K562 (cell line): ENCODE measurements around the gene TMCC2. TPM values are rescaled to one million over a fixed set of nuclear protein-coding genes. Genes with fewer than 3 reads are reported as not detected.
A peak's percentile ranks its signal among the peaks of the same experiment; 100 is the strongest.

Source experiments
- MGA ChIP-seq: fragments of 450-650 bp; IDR thresholded peaks from 2 replicates; pipeline ENCODE4 v1.6.1; 2016; ENCODE audit warnings: mild to moderate bottlenecking, moderate library complexity
- RBM15 ChIP-seq: fragments of 200-400 bp; formaldehyde crosslinking; IDR thresholded peaks from 2 replicates; pipeline ENCODE4 v1.6.1; 2018; ENCODE audit warnings: mild to moderate bottlenecking, low read length, moderate library complexity; ENCODE audit not compliant: insufficient read depth
- polyA plus RNA-seq, 8 experiments: library from polyadenylated mRNA; depleted of rRNA in 4 of 8; stranded (reverse) in 5 of 8; unstranded in 3 of 8; fragments of >200 nt; fragmentation: Nextera tagmentation in 2 of 8; fragmentation: Illumina TruSeq in 1 of 8; extraction: Ambion mirVana in 2 of 8; extraction: Trizol in 1 of 8; gene quantifications; 2 replicates each; pipeline versions ENCODE4 v1.2.1 to v1.2.3, GENCODE V29; 2011 to 2014; ENCODE audit warnings: inconsistent platforms in 1 of 8, missing spikeins in 1 of 8
- total RNA-seq, 7 experiments: library from RNA; depleted of rRNA in 6 of 7; stranded (reverse); fragments of >200 nt in 6 of 7; fragmentation: Illumina TruSeq in 2 of 7; extraction: Trizol in 2 of 7; gene quantifications; 2 replicates each; pipeline versions ENCODE4 v1.2.1 to v1.2.3, GENCODE V29; 2011 to 2021; ENCODE audit warnings: low replicate concordance in 1 of 7
- TF ChIP-seq, protein P1 (sequence below): IDR thresholded peaks from 2 replicates; pipeline ENCODE4 v1.6.1; 2016; ENCODE audit warnings: missing genetic modification characterization, missing compliant biosample characterization
- TF ChIP-seq, protein P2 (sequence below): fragments of 450-650 bp; formaldehyde crosslinking; IDR thresholded peaks from 2 replicates; pipeline ENCODE4 v1.4.0; 2022; ENCODE audit warnings: missing genetic modification characterization
- TF ChIP-seq, protein P3 (sequence below): fragments of 250-450 bp; sonication (Bioruptor Pico); IDR thresholded peaks from 2 replicates; pipeline ENCODE4 v1.5.0; 2020; ENCODE audit warnings: mild to moderate bottlenecking
- TF ChIP-seq, protein P4 (sequence below): sonication (generic); formaldehyde crosslinking; IDR thresholded peaks from 2 replicates; pipeline ENCODE4 v1.8.0; 2022; ENCODE audit warnings: mild to moderate bottlenecking, missing genetic modification reagents

TMCC2 gene
- total and polyA plus RNA-seq, 9 of the 15 experiments (the other 6 are each of a cell fraction or from before 2014, with no cell fraction given), result 0.06 to 1.8 (median 0.98) TPM

GRCh38 chr1:205255941-205256780 is 28.4 kb downstream of the TMCC2 start (continued):
- peak; percentile 64 for TF ChIP-seq MGA
- TF ChIP-seq, protein P1, sequence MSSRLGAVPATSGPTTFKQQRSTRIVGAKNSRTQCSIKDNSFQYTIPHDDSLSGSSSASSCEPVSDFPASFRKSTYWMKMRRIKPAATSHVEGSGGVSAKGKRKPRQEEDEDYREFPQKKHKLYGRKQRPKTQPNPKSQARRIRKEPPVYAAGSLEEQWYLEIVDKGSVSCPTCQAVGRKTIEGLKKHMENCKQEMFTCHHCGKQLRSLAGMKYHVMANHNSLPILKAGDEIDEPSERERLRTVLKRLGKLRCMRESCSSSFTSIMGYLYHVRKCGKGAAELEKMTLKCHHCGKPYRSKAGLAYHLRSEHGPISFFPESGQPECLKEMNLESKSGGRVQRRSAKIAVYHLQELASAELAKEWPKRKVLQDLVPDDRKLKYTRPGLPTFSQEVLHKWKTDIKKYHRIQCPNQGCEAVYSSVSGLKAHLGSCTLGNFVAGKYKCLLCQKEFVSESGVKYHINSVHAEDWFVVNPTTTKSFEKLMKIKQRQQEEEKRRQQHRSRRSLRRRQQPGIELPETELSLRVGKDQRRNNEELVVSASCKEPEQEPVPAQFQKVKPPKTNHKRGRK, result no peak
- TF ChIP-seq, protein P2, sequence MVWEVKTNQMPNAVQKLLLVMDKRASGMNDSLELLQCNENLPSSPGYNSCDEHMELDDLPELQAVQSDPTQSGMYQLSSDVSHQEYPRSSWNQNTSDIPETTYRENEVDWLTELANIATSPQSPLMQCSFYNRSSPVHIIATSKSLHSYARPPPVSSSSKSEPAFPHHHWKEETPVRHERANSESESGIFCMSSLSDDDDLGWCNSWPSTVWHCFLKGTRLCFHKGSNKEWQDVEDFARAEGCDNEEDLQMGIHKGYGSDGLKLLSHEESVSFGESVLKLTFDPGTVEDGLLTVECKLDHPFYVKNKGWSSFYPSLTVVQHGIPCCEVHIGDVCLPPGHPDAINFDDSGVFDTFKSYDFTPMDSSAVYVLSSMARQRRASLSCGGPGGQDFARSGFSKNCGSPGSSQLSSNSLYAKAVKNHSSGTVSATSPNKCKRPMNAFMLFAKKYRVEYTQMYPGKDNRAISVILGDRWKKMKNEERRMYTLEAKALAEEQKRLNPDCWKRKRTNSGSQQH (CRISPR knock-in tag), result no peak
- no peak for TF ChIP-seq RBM15
- TF ChIP-seq, protein P3, sequence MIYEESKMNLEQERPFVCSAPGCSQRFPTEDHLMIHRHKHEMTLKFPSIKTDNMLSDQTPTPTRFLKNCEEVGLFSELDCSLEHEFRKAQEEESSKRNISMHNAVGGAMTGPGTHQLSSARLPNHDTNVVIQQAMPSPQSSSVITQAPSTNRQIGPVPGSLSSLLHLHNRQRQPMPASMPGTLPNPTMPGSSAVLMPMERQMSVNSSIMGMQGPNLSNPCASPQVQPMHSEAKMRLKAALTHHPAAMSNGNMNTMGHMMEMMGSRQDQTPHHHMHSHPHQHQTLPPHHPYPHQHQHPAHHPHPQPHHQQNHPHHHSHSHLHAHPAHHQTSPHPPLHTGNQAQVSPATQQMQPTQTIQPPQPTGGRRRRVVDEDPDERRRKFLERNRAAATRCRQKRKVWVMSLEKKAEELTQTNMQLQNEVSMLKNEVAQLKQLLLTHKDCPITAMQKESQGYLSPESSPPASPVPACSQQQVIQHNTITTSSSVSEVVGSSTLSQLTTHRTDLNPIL (CRISPR knock-in tag), result no peak
- TF ChIP-seq, protein P4, sequence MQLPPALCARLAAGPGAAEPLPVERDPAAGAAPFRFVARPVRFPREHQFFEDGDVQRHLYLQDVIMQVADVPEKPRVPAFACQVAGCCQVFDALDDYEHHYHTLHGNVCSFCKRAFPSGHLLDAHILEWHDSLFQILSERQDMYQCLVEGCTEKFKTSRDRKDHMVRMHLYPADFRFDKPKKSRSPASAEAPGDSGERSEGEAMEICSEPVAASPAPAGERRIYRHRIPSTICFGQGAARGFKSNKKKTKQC, result no peak
